ENCODE results near the gene APOBEC3A. TPM values are rescaled to one million over a fixed set of nuclear protein-coding genes. Genes with fewer than 3 reads are reported as not detected.

APOBEC3A gene
- total RNA-seq, 4 donors from 2014 or later = 0.75 to 0.76 TPM; not detected in 2

- Histone ChIP-seq H3K36me3 (no peaks in the 10 kb centered on the region), H3K9me3 (no peaks in the 10 kb centered on the region), H3K27me3 (peaks cover 0 to 7% (median 0%) of the 10 kb centered on the region in 3 donors), H3K4me1 (no peaks in the 10 kb centered on the region), H3K27ac (no peak overlapping the region), H3K4me3 (no peak overlapping the region)
- no peak for TF ChIP-seq CTCF (IDR thresholded peaks at IDR 0.05 in 4 of 5, conservative IDR thresholded peaks at IDR 0.05 in 1 of 5)
- no peak for TF ChIP-seq POLR2A (IDR thresholded peaks at IDR 0.05)
- in situ Hi-C loops (cut with MboI; ENCODE audit: low sequenced_read_pairs in 4 of 4) = no loop called here
- no peak for DNase-seq
- no peak for ATAC-seq
- intact Hi-C loops (cut with DNase I; ENCODE audit: low total_unique reads) = no loop called here
Measured at GRCh38 chr22:38971791-38972190, 14.4 kb downstream of the APOBEC3A start.

GRCh38 chr22:38972558-38972957, 15.1 kb downstream of the APOBEC3A start:
- intact Hi-C loops (cut with DNase I; ENCODE audit: low total_unique reads) = no loop called here
- ATAC-seq = no peak
- H3K27ac ChIP-seq = no peak overlapping the region
- H3K9me3 ChIP-seq = no peaks in the 10 kb centered on the region
- no peaks in the 10 kb centered on the region for H3K4me1 ChIP-seq
- in situ Hi-C loops (cut with MboI; ENCODE audit: low sequenced_read_pairs in 4 of 4) = no loop called here
- no peak for DNase-seq
- no peaks in the 10 kb centered on the region for H3K36me3 ChIP-seq
- no peak overlapping the region for H3K4me3 ChIP-seq
- no peak for TF ChIP-seq POLR2A (IDR thresholded peaks at IDR 0.05)
- no peak for TF ChIP-seq CTCF (IDR thresholded peaks at IDR 0.05 in 4 of 5, conservative IDR thresholded peaks at IDR 0.05 in 1 of 5)
- H3K27me3 ChIP-seq = peaks cover 0 to 7% (median 0%) of the 10 kb centered on the region in 3 donors

- H3K27me3 ChIP-seq = peaks cover 0 to 7% (median 0%) of the 10 kb centered on the region in 3 donors
- no peaks in the 10 kb centered on the region for H3K4me1 ChIP-seq
- TF ChIP-seq CTCF (IDR thresholded peaks at IDR 0.05 in 4 of 5, conservative IDR thresholded peaks at IDR 0.05 in 1 of 5) (peak in 3 of 5 experiments; percentile 36 to 60 (median 57)), POLR2A (IDR thresholded peaks at IDR 0.05) (no peak)
- no peak for DNase-seq
- H3K4me3 ChIP-seq = no peak overlapping the region
- intact Hi-C loops (cut with DNase I; ENCODE audit: low total_unique reads) (no loop called here), in situ Hi-C loops (cut with MboI; ENCODE audit: low sequenced_read_pairs in 4 of 4) (no loop called here)
- ATAC-seq = no peak
- H3K9me3 ChIP-seq = no peaks in the 10 kb centered on the region
- no peaks in the 10 kb centered on the region for H3K36me3 ChIP-seq
- no peak overlapping the region for H3K27ac ChIP-seq
Measured at GRCh38 chr22:38973289-38974169, 16.1 kb downstream of the APOBEC3A start.

- peaks cover 0 to 7% (median 0%) of the 10 kb centered on the region in 3 donors for H3K27me3 ChIP-seq
- TF ChIP-seq POLR2A (IDR thresholded peaks at IDR 0.05) = no peak
- no peak for TF ChIP-seq CTCF (IDR thresholded peaks at IDR 0.05 in 4 of 5, conservative IDR thresholded peaks at IDR 0.05 in 1 of 5)
- in situ Hi-C loops (cut with MboI; ENCODE audit: low sequenced_read_pairs in 4 of 4) = no loop called here
- intact Hi-C loops (cut with DNase I; ENCODE audit: low total_unique reads) = no loop called here
- H3K36me3 ChIP-seq = no peaks in the 10 kb centered on the region
- DNase-seq = no peak
- no peaks in the 10 kb centered on the region for H3K9me3 ChIP-seq
- no peaks in the 10 kb centered on the region for H3K4me1 ChIP-seq
- no peak overlapping the region for H3K4me3 ChIP-seq
- H3K27ac ChIP-seq = no peak overlapping the region
- ATAC-seq = no peak
Measured at GRCh38 chr22:38974170-38974825, 16.9 kb downstream of the APOBEC3A start.
